K562 (cell line): Measurements from ENCODE around the gene ASCC3. TPM values are rescaled to one million over a fixed set of nuclear protein-coding genes. Genes with fewer than 3 reads are reported as not detected.

Experiments used
- ATAC-seq: fragments of 200-7000 bp; cut with Tn5 transposase; 3 replicates; pipeline ENCODE4 v1.9.1; 2020; ENCODE audit warnings: moderate library complexity
- BruUV-seq: library from RNA; stranded (reverse); fragments of 400-500 nt; replicated peaks from 2 replicates; lab custom pipeline; 2021; lab: Mats Ljungman, UMichigan
- CTCF ChIA-PET: fragments of 300-600 bp; formaldehyde crosslinking; extraction: SDS; loops from one replicate; lab custom pipeline; 2021; ENCODE audit warnings: low intra/inter-chr PET ratio; lab: Yijun Ruan, JAX
- POLR2A ChIA-PET: fragments of 300-600, 350-650 bp; sonication (Branson Sonifier 250); formaldehyde crosslinking; extraction: SDS; loops from one replicate; lab custom pipeline; 2021; ENCODE audit warnings: antibody characterized with exemption, inconsistent platforms; lab: Yijun Ruan, JAX
- DNase-seq, 4 experiments: peaks; one replicate each; pipeline versions ENCODE4 v3.0.0 to v3.0.0-alpha.2; 2011 to 2018; ENCODE audit warnings: low spot score in 3 of 4, mixed read lengths in 3 of 4; ENCODE audit errors: extremely low read depth in 1 of 4
- FAIRE-seq: peaks from 2 replicates; lab custom pipeline; 2011; peaks lifted over from hg19 to GRCh38; lab: Jason Lieb, UNC
- H2AFZ ChIP-seq: 2 replicates; pipeline ENCODE4 v1.6.0; 2011; ENCODE audit warnings: low read depth, low read length, control low read depth, inconsistent platforms
- H3K27ac ChIP-seq: fragments of 200-600 bp; 3 replicates; pipeline ENCODE4 v1.8.0; 2011; ENCODE audit warnings: low read depth, mild to moderate bottlenecking, control low read depth, inconsistent platforms, low read length, moderate library complexity, mixed read lengths; ENCODE audit errors: extremely low read depth
- H3K27me3 ChIP-seq, 2 experiments: fragments of 300-600 bp in 1 of 2; 2 replicates in 1 of 2; 3 replicates in 1 of 2; pipeline versions ENCODE4 v1.6.0 to v1.8.0; 2011; ENCODE audit warnings: inconsistent platforms in 2 of 2, low read length in 2 of 2, mild to moderate bottlenecking in 1 of 2, mixed read lengths in 1 of 2, moderate library complexity in 1 of 2; ENCODE audit not compliant: control insufficient read depth in 2 of 2, insufficient read depth in 2 of 2
- H3K36me3 ChIP-seq: fragments of 300-600 bp; 3 replicates; pipeline ENCODE4 v1.8.0; 2011; ENCODE audit warnings: mild to moderate bottlenecking, low read length, inconsistent platforms; ENCODE audit not compliant: control insufficient read depth, insufficient read depth
- H3K4me1 ChIP-seq, 2 experiments: fragments of 200-600 bp in 1 of 2; replicated peaks in 1 of 2; 2 replicates in 1 of 2; 3 replicates in 1 of 2; pipeline versions ENCODE4 v1.5.1 to v1.8.0; 2011; ENCODE audit warnings: inconsistent platforms in 2 of 2, low read length in 2 of 2, mild to moderate bottlenecking in 1 of 2, mixed read lengths in 1 of 2, moderate library complexity in 1 of 2; ENCODE audit not compliant: control insufficient read depth in 2 of 2, insufficient read depth in 2 of 2
- H3K4me2 ChIP-seq: 2 replicates; pipeline ENCODE4 v1.6.1; 2011; ENCODE audit warnings: low read length, control low read depth, inconsistent platforms, mixed read lengths; ENCODE audit not compliant: insufficient read depth
- H3K4me3 ChIP-seq: fragments of 200-600 bp; sonication (generic), shearing (Covaris generic); 2 replicates; pipeline ENCODE4 v1.5.1; 2016; ENCODE audit warnings: control low read depth, inconsistent platforms
- H3K79me2 ChIP-seq: fragments of 200-600 bp; 3 replicates; pipeline ENCODE4 v1.8.0; 2011; ENCODE audit warnings: low read length, inconsistent platforms; ENCODE audit not compliant: control insufficient read depth, insufficient read depth
- H3K9ac ChIP-seq, 2 experiments: 2 replicates each; pipeline versions ENCODE4 v1.6.0 to v1.6.1; 2011; ENCODE audit warnings: low read depth in 2 of 2, low read length in 2 of 2, control low read depth in 1 of 2, inconsistent platforms in 1 of 2, mild to moderate bottlenecking in 1 of 2, mixed read lengths in 1 of 2; ENCODE audit not compliant: insufficient read depth in 1 of 2
- H3K9me1 ChIP-seq: one replicate; pipeline ENCODE4 v1.6.0; 2011; ENCODE audit warnings: inconsistent platforms, mild to moderate bottlenecking, low read length, moderate library complexity; ENCODE audit not compliant: control insufficient read depth, insufficient read depth
- H3K9me3 ChIP-seq: replicated peaks from 2 replicates; pipeline ENCODE4 v1.5.1; 2011; ENCODE audit warnings: low read depth, low read length, inconsistent platforms; ENCODE audit not compliant: control insufficient read depth, insufficient read depth
- H4K20me1 ChIP-seq: replicated peaks from 2 replicates; pipeline ENCODE4 v1.6.1; 2011; ENCODE audit warnings: low read length, inconsistent platforms, mixed read lengths; ENCODE audit not compliant: control insufficient read depth, insufficient read depth
- EZH2 ChIP-seq: IDR thresholded peaks from 2 replicates; pipeline ENCODE4 v1.6.1; 2012; ENCODE audit warnings: low read depth, mild to moderate bottlenecking, inconsistent platforms, low read length, borderline replicate concordance
- FOXO4 ChIP-seq: fragments of 450-650 bp; formaldehyde crosslinking; IDR thresholded peaks from 2 replicates; pipeline ENCODE4 v1.4.0; 2020; ENCODE audit warnings: mild to moderate bottlenecking, moderate library complexity
- IRF1 ChIP-seq: sonication (generic); formaldehyde crosslinking; IDR thresholded peaks from 2 replicates; pipeline ENCODE4 v1.8.0; 2022; ENCODE audit warnings: missing genetic modification reagents, mild to moderate bottlenecking, borderline replicate concordance
- NFIC ChIP-seq: fragments of 450-650 bp; IDR thresholded peaks from 2 replicates; pipeline ENCODE4 v1.6.1; 2017; ENCODE audit warnings: mild to moderate bottlenecking, inconsistent platforms
- PPARD ChIP-seq: fragments of 250-450 bp; sonication (Bioruptor Pico); IDR thresholded peaks from 2 replicates; pipeline ENCODE4 v1.8.0; 2022; ENCODE audit warnings: inconsistent platforms, mild to moderate bottlenecking, moderate library complexity
- SIN3A ChIP-seq, 2 experiments: fragments of 150-350 bp in 1 of 2; IDR thresholded peaks; 2 replicates each; pipeline ENCODE4 v1.6.1; 2011 to 2016; ENCODE audit warnings: borderline replicate concordance in 2 of 2, low read depth in 2 of 2, low read length in 2 of 2, mild to moderate bottlenecking in 2 of 2, moderate library complexity in 2 of 2; ENCODE audit not compliant: control insufficient read depth in 1 of 2
- U2AF2 ChIP-seq: fragments of 200-400 bp; formaldehyde crosslinking; optimal IDR thresholded peaks from 2 replicates; pipeline ENCODE3; 2017; ENCODE audit warnings: low read depth, mild to moderate bottlenecking, low read length
- ZNF197 ChIP-seq: fragments of 200-800 bp; sonication (Bioruptor generic); IDR thresholded peaks from 2 replicates; pipeline ENCODE4 v1.6.1; 2016; ENCODE audit warnings: low read depth, missing genetic modification characterization, missing compliant biosample characterization
- ZNF41 ChIP-seq: fragments of 250-450 bp; sonication (Bioruptor Pico); conservative IDR thresholded peaks from 2 replicates; pipeline ENCODE4 v1.4.0; 2020; ENCODE audit warnings: mild to moderate bottlenecking
- ZNF592 ChIP-seq: fragments of 450-650 bp; IDR thresholded peaks from 2 replicates; pipeline ENCODE4 v1.6.1; 2017; ENCODE audit warnings: antibody characterized with exemption, mild to moderate bottlenecking
- ZNF707 ChIP-seq: fragments of 250-450 bp; sonication (Bioruptor Pico); conservative IDR thresholded peaks from 2 replicates; pipeline ENCODE4 v1.8.0; 2022; ENCODE audit warnings: inconsistent platforms, mild to moderate bottlenecking, moderate library complexity
- WGBS: fragments of 100-300 bp; shearing (Covaris generic); methylation state at CpG from one replicate; pipeline ENCODE4 v1.1.6; 2016; ENCODE audit warnings: low coverage, mixed read lengths; ENCODE audit not compliant: insufficient coverage; ENCODE audit errors: missing lambda C conversion rate; 5-methylcytosine and 5-hydroxymethylcytosine counted together
- in situ Hi-C: fragments of 300-500 bp; cut with MboI; formaldehyde crosslinking; loops from 4 replicates; pipeline ENCODE4 v1.15.0; 2018; ENCODE audit warnings: inconsistent platforms, mixed read lengths
- intact Hi-C: fragments of 100-400 bp; cut with micrococcal nuclease; formaldehyde crosslinking; loops from 2 replicates; pipeline ENCODE4 v1.14.2; 2022
- polyA plus RNA-seq, 8 experiments: library from polyadenylated mRNA; depleted of rRNA in 4 of 8; stranded (reverse) in 5 of 8; unstranded in 3 of 8; fragments of >200 nt; fragmentation: Nextera tagmentation in 2 of 8; fragmentation: Illumina TruSeq in 1 of 8; extraction: Ambion mirVana in 2 of 8; extraction: Trizol in 1 of 8; gene quantifications; 2 replicates each; pipeline versions ENCODE4 v1.2.1 to v1.2.3, GENCODE V29; 2011 to 2014; ENCODE audit warnings: inconsistent platforms in 1 of 8, missing spikeins in 1 of 8
- total RNA-seq, 7 experiments: library from RNA; depleted of rRNA in 6 of 7; stranded (reverse); fragments of >200 nt in 6 of 7; fragmentation: Illumina TruSeq in 2 of 7; extraction: Trizol in 2 of 7; gene quantifications; 2 replicates each; pipeline versions ENCODE4 v1.2.1 to v1.2.3, GENCODE V29; 2011 to 2021; ENCODE audit warnings: low replicate concordance in 1 of 7

The ASCC3 gene
- total and polyA plus RNA-seq, 9 of the 15 experiments (the other 6 are each of a cell fraction or from before 2014, with no cell fraction given), result 16.1 to 56.1 (median 33.9) TPM

- peaks cover 55 to 64% of the 10 kb centered on the region in 2 experiments for H3K27me3 ChIP-seq
- no peaks in the 10 kb centered on the region for H4K20me1 ChIP-seq
- POLR2A ChIA-PET, result interaction anchor here (0.8 to 1.5 kb wide), 2 partner anchors 8 kb away, joined by 3 to 4 read pairs; no protein-coding TSS in a partner anchor
- FAIRE-seq (no peak), DNase-seq (no peak), ATAC-seq (no peak)
- CTCF ChIA-PET, result no interaction called here
- no peaks in the 10 kb centered on the region for H3K9me3 ChIP-seq
- TF ChIP-seq U2AF2 (no peak), ZNF707 (CRISPR knock-in tag) (no peak), PPARD (no peak), EZH2 (no peak), IRF1 (no peak), ZNF592 (no peak), ZNF41 (CRISPR knock-in tag) (no peak), FOXO4 (CRISPR knock-in tag) (no peak), ZNF197 (CRISPR knock-in tag) (no peak), NFIC (no peak), SIN3A (IDR thresholded peaks at IDR 0.05; ENCODE audit: borderline replicate concordance in 2 of 2, control insufficient read depth in 1 of 2, low read depth in 2 of 2, low read length in 2 of 2) (no peak)
- H3K9me1 ChIP-seq, result no peaks in the 10 kb centered on the region
- H3K79me2 ChIP-seq, result no peaks in the 10 kb centered on the region
- no peak overlapping the region for H2AFZ ChIP-seq
- BruUV-seq, result no TSS peak
- no peaks in the 10 kb centered on the region for H3K36me3 ChIP-seq
- whole genome bisulfite sequencing, result 0% methylated on average over 3 of the region's 3 CpGs
- no peak overlapping the region for H3K4me3 ChIP-seq
- no peak overlapping the region for H3K9ac ChIP-seq
- H3K4me2 ChIP-seq, result no peak overlapping the region
- H3K4me1 ChIP-seq, result peaks cover 0 to 26% of the 10 kb centered on the region in 2 experiments; a peak in 1 of 5 replicates
- no peak overlapping the region for H3K27ac ChIP-seq
- in situ Hi-C loops (no loop called here), intact Hi-C loops (no loop called here)
Measured at GRCh38 chr6:100461917-100462705, 419.0 kb downstream of the ASCC3 start.
